Fibroblast of lung (primary cell): Measurements from ENCODE around the gene C2orf42. TPM values are rescaled to one million over a fixed set of nuclear protein-coding genes. Genes with fewer than 3 reads are reported as not detected.

ENCODE experiments used
- DNase-seq, 2 donors: peaks; one replicate each; pipeline versions ENCODE4 v3.0.0 to v3.0.0-alpha.2; 2010; ENCODE audit warnings: low read depth in 2 of 2
- H2AFZ ChIP-seq: 2 replicates; pipeline ENCODE4 v1.5.1; 2012; ENCODE audit warnings: low read length, control low read depth, inconsistent platforms
- H3K27ac ChIP-seq: 2 replicates; pipeline ENCODE4 v1.5.1; 2011; ENCODE audit warnings: low read length, control low read depth; ENCODE audit not compliant: insufficient read depth
- H3K27me3 ChIP-seq: 2 replicates; pipeline ENCODE4 v1.5.1; 2011; ENCODE audit warnings: mild to moderate bottlenecking, low read length; ENCODE audit not compliant: control insufficient read depth, insufficient read depth
- H3K36me3 ChIP-seq: 2 replicates; pipeline ENCODE4 v1.5.1; 2011; ENCODE audit warnings: low read length; ENCODE audit not compliant: control insufficient read depth, insufficient read depth
- H3K4me1 ChIP-seq: 2 replicates; pipeline ENCODE4 v1.5.1; 2011; ENCODE audit warnings: low read length; ENCODE audit not compliant: control insufficient read depth, insufficient read depth; ENCODE audit errors: extremely low read depth
- H3K4me2 ChIP-seq: 2 replicates; pipeline ENCODE4 v1.5.1; 2011; ENCODE audit warnings: low read length, control low read depth; ENCODE audit not compliant: insufficient read depth; ENCODE audit errors: extremely low read depth
- H3K4me3 ChIP-seq, 4 experiments: fragments of 200-600 bp in 1 of 4; sonication (generic) in 1 of 4; replicated peaks in 1 of 4; 2 replicates each; pipeline ENCODE4 v1.5.1; 2011 to 2016; ENCODE audit warnings: low read length in 4 of 4, low read depth in 3 of 4, mild to moderate bottlenecking in 3 of 4, control low read depth in 2 of 4, inconsistent platforms in 1 of 4, mixed read lengths in 1 of 4; ENCODE audit not compliant: insufficient read depth in 1 of 4; ENCODE audit errors: control extremely low read depth in 1 of 4
- H3K79me2 ChIP-seq: 2 replicates; pipeline ENCODE4 v1.5.1; 2012; ENCODE audit warnings: mild to moderate bottlenecking, low read length, inconsistent platforms; ENCODE audit not compliant: control insufficient read depth, insufficient read depth
- H3K9ac ChIP-seq: 2 replicates; pipeline ENCODE4 v1.5.1; 2011; ENCODE audit warnings: mild to moderate bottlenecking, low read length, control low read depth; ENCODE audit not compliant: insufficient read depth
- H3K9me3 ChIP-seq: 2 replicates; pipeline ENCODE4 v1.5.1; 2012; ENCODE audit warnings: low read depth, low read length; ENCODE audit not compliant: control insufficient read depth, insufficient read depth
- H4K20me1 ChIP-seq: 2 replicates; pipeline ENCODE4 v1.5.1; 2011; ENCODE audit warnings: low read length; ENCODE audit not compliant: control insufficient read depth, insufficient read depth; ENCODE audit errors: extremely low read depth
- CTCF ChIP-seq, 2 donors: IDR thresholded peaks in 1 of 2; conservative IDR thresholded peaks in 1 of 2; 1 replicate in 1 of 2; 2 replicates in 1 of 2; pipeline ENCODE4 v1.5.1; 2011 to 2012; ENCODE audit warnings: low read length in 2 of 2, control low read depth in 1 of 2, inconsistent platforms in 1 of 2, low read depth in 1 of 2, mild to moderate bottlenecking in 1 of 2
- EZH2 ChIP-seq: IDR thresholded peaks from 2 replicates; pipeline ENCODE4 v1.5.1; 2012; ENCODE audit warnings: low read length, control low read depth, mild to moderate bottlenecking; ENCODE audit errors: missing control alignments
- polyA plus RNA-seq, 2 donors: library from polyadenylated mRNA; depleted of rRNA in 1 of 2; stranded (reverse) in 1 of 2; unstranded in 1 of 2; fragments of >200 nt; gene quantifications; 2 replicates each; pipeline ENCODE4 v1.2.1, GENCODE V29; 2011 to 2012; ENCODE audit warnings: missing spikeins in 1 of 2
- total RNA-seq: library from RNA; depleted of rRNA; stranded (reverse); fragments of >200 nt; gene quantifications from 2 replicates; pipeline ENCODE4 v1.2.1, GENCODE V29; 2014

The C2orf42 gene
- total and polyA plus RNA-seq, 2 donors (not counting 1 experiment from before 2014, with no cell fraction given) = 9.8 to 32.7 TPM

- Histone ChIP-seq H2AFZ (no peak overlapping the region), H3K4me3 (no peak overlapping the region), H3K36me3 (no peaks in the 10 kb centered on the region), H3K27ac (no peak overlapping the region), H3K79me2 (no peaks in the 10 kb centered on the region), H4K20me1 (no peaks in the 10 kb centered on the region), H3K27me3 (no peaks in the 10 kb centered on the region), H3K9ac (no peak overlapping the region), H3K9me3 (no peaks in the 10 kb centered on the region), H3K4me1 (peaks cover 2% of the 10 kb centered on the region), H3K4me2 (no peak overlapping the region)
- no peak for DNase-seq
- TF ChIP-seq EZH2 = no peak
- no peak for TF ChIP-seq CTCF (conservative IDR thresholded peaks at IDR 0.05 in 1 of 2, IDR thresholded peaks at IDR 0.05 in 1 of 2; ENCODE audit: low read depth in 1 of 2, low read length in 2 of 2)
Observed at GRCh38 chr2:70116936-70117552, 73.8 kb downstream of the C2orf42 start.

GRCh38 chr2:70115646-70116442 lies 75.0 kb downstream of the C2orf42 start:
- Histone ChIP-seq H3K27ac (no peak overlapping the region), H3K79me2 (no peaks in the 10 kb centered on the region), H3K9me3 (no peaks in the 10 kb centered on the region), H3K27me3 (no peaks in the 10 kb centered on the region), H3K4me1 (peaks cover 4% of the 10 kb centered on the region), H3K36me3 (no peaks in the 10 kb centered on the region), H2AFZ (no peak overlapping the region), H3K4me2 (no peak overlapping the region), H4K20me1 (no peaks in the 10 kb centered on the region), H3K9ac (no peak overlapping the region), H3K4me3 (no peak overlapping the region)
- TF ChIP-seq EZH2 = no peak
- no peak for TF ChIP-seq CTCF (conservative IDR thresholded peaks at IDR 0.05 in 1 of 2, IDR thresholded peaks at IDR 0.05 in 1 of 2; ENCODE audit: low read depth in 1 of 2, low read length in 2 of 2)
- no peak for DNase-seq

GRCh38 chr2:70113359-70114070 lies 77.3 kb downstream of the C2orf42 start:
- Histone ChIP-seq H2AFZ (no peak overlapping the region), H3K36me3 (no peaks in the 10 kb centered on the region), H3K27me3 (no peaks in the 10 kb centered on the region), H3K79me2 (no peaks in the 10 kb centered on the region), H3K27ac (no peak overlapping the region), H3K4me1 (peaks cover 6% of the 10 kb centered on the region), H4K20me1 (no peaks in the 10 kb centered on the region), H3K4me2 (no peak overlapping the region), H3K4me3 (no peak overlapping the region), H3K9me3 (no peaks in the 10 kb centered on the region), H3K9ac (no peak overlapping the region)
- DNase-seq = no peak
- TF ChIP-seq CTCF (conservative IDR thresholded peaks at IDR 0.05 in 1 of 2, IDR thresholded peaks at IDR 0.05 in 1 of 2; ENCODE audit: low read depth in 1 of 2, low read length in 2 of 2) = no peak
- no peak for TF ChIP-seq EZH2
